Measurements from ENCODE around the gene GADD45B. TPM values are rescaled to one million over a fixed set of nuclear protein-coding genes. Genes with fewer than 3 reads are reported as not detected.
"Not testable (repeated sequence)": the region's sequence is repeated elsewhere in the genome, so short reads cannot be mapped to it uniquely, and the experiment has no call there.

GADD45B gene
- total and polyA plus RNA-seq, 7 donors = 10.9 to 94.1 (median 19.3) TPM

DNA sequence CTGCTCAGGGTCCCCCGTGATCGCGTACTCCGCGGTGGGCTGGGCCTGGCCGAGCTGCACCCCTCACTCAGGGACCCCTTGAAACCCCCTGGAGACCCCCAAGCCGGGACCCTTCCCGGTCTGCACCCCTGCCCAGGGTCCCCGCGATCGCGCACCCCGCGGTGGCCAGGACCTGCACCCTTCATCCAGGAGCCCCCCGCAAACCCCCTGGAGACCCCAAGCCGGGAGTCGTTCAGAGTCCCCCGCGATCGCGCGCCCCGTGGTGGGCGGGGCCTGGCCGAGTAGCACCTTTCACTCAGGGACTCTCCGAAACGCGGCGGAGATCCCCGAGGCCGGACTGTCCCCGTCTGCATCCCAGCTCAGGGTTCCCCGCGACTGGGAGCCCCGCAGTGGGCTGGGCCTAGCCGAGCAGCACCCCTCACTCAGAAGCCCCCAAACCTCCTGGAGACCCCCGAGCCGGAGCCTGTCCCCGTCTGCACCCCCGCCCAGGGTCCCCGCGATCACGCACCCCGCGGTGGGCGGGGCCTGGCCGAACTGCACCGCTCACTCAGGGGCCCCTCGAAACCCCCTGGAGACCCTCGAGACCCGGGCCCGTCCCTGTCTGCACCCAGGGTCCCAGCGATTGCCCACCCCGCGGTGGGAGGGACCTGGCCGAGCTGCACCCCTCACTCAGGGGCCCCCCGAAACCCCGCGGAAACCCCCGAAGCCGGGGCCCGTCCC, 19.9 kb upstream of the GADD45B start:
- Histone ChIP-seq H3K4me3 (peak overlapping the region; percentile 95), H3K36me3 (ENCODE audit: insufficient read depth in 1 of 2, low read depth in 1 of 2) (no peaks in the 10 kb centered on the region), H3K27me3 (ENCODE audit: insufficient read depth in 3 of 3, low read length in 2 of 3) (no peaks in the 10 kb centered on the region), H3K27ac (peak overlapping the region; percentile 9), H3K4me1 (peaks cover 8% of the 10 kb centered on the region), H3K9me3 (no peaks in the 10 kb centered on the region)
- intact Hi-C loops (cut with DNase I) = no loop called here
- ATAC-seq = peak; percentile 8 to 35 (median 28)
- DNase-seq = peak in 1 of 2 donors; percentile 40
- TF ChIP-seq, protein P1, sequence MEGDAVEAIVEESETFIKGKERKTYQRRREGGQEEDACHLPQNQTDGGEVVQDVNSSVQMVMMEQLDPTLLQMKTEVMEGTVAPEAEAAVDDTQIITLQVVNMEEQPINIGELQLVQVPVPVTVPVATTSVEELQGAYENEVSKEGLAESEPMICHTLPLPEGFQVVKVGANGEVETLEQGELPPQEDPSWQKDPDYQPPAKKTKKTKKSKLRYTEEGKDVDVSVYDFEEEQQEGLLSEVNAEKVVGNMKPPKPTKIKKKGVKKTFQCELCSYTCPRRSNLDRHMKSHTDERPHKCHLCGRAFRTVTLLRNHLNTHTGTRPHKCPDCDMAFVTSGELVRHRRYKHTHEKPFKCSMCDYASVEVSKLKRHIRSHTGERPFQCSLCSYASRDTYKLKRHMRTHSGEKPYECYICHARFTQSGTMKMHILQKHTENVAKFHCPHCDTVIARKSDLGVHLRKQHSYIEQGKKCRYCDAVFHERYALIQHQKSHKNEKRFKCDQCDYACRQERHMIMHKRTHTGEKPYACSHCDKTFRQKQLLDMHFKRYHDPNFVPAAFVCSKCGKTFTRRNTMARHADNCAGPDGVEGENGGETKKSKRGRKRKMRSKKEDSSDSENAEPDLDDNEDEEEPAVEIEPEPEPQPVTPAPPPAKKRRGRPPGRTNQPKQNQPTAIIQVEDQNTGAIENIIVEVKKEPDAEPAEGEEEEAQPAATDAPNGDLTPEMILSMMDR (IDR thresholded peaks at IDR 0.05) = no peak
- WGBS, 3 donors = 1 to 2% (median 1%) methylated on average over 49 to 62 of the region's 62 CpGs

DNA sequence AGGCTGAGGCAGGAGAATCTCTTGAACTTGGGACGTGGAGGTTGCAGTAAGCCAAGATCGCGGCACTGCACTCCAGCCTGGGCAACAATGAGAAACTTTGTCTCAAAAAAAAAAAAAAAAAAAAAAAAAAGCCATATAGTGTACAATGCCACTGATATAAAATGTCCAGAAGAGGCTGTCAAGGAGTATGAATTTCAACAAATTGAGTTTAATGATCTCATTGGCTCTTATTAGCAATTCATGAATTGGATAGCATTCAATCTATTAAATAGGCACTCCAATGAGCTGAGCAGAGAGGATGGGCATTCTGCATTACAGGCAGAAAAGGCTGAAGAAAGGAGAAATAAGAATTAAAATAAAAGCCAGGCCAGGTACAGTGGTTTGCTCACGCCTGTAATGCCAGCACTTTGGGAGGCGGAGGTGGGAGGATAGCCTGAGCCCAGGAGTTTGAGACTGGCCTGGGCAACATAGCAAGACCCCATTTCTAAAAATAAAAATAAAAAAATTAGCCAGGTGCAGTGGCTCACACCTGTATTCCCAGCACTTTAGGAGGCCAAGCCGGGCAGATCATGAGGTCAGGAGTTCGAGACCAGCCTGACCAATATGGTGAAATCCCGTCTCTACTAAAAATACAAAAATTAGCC, 18.4 kb upstream of the GADD45B start:
- TF ChIP-seq, protein P1 (IDR thresholded peaks at IDR 0.05) = no peak
- Histone ChIP-seq H3K4me3 (peak overlapping the region; percentile 55), H3K27ac (peak overlapping the region; percentile 81), H3K36me3 (ENCODE audit: insufficient read depth in 1 of 2, low read depth in 1 of 2) (no peaks in the 10 kb centered on the region), H3K4me1 (peaks cover 11% of the 10 kb centered on the region), H3K9me3 (no peaks in the 10 kb centered on the region), H3K27me3 (ENCODE audit: insufficient read depth in 3 of 3, low read length in 2 of 3) (no peaks in the 10 kb centered on the region)
- 93 to 99% (median 94%) methylated on average over 8 of the region's 8 CpGs for WGBS, 3 donors
- intact Hi-C loops (cut with DNase I) = no loop called here
- DNase-seq (no peak), ATAC-seq (no peak)

DNA sequence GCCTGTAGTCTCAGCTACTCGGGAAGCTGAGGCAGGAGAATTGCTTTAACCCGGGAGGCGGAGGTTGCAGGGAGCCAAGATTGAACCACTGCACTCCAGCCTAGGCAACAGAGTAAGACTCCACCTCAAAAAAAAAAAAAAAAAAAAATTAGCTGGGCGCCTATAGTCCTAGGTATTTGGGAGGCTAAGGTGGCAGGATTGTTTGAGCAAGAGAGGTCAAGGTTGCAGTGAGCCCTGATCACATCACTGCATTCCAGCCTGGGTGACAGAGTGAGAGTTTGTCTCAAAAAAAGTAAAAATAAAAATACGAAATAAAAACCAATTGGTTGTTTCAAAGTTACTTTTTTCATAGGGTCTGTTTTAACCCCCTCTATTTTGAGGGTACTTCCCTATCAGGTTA, 17.9 kb upstream of the GADD45B start:
- Histone ChIP-seq H3K27me3 (ENCODE audit: insufficient read depth in 3 of 3, low read length in 2 of 3) (no peaks in the 10 kb centered on the region), H3K4me1 (peaks cover 16% of the 10 kb centered on the region), H3K27ac (no peak overlapping the region), H3K9me3 (no peaks in the 10 kb centered on the region), H3K36me3 (ENCODE audit: insufficient read depth in 1 of 2, low read depth in 1 of 2) (no peaks in the 10 kb centered on the region), H3K4me3 (no peak overlapping the region)
- WGBS, 3 donors = 92 to 96% (median 95%) methylated on average over 5 of the region's 5 CpGs
- TF ChIP-seq, protein P1 (IDR thresholded peaks at IDR 0.05) = no peak
- intact Hi-C loops (cut with DNase I) = no loop called here
- DNase-seq (no peak), ATAC-seq (no peak)

DNA sequence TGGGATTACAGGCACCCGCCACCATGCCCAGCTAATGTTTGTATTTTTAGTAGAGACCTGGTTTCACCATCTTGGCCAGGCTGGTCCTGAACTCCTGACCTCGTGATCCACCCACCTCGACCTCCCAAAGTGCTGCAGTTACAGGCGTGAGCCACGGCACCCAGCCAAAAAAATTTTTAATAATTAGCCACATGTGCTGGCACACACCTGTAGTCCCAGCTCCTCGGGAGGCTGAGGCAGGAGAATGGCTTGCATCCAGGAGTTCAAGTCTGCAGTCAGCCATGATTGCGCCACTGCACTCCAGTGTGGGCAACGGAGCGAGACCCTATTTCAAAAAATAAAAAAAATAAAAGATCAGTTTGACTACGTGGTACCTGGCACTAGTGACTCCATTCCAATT, 17.2 kb upstream of the GADD45B start:
- intact Hi-C loops (cut with DNase I); DNase-seq; H3K27ac ChIP-seq; H3K9me3 ChIP-seq; H3K36me3 ChIP-seq (ENCODE audit: insufficient read depth in 1 of 2, low read depth in 1 of 2); H3K4me3 ChIP-seq; ATAC-seq; H3K27me3 ChIP-seq (ENCODE audit: insufficient read depth in 3 of 3, low read length in 2 of 3): not testable (repeated sequence)
- peaks cover 16% of the 10 kb centered on the region for H3K4me1 ChIP-seq
- WGBS, 3 donors = 87 to 92% (median 91%) methylated on average over 10 of the region's 10 CpGs

DNA sequence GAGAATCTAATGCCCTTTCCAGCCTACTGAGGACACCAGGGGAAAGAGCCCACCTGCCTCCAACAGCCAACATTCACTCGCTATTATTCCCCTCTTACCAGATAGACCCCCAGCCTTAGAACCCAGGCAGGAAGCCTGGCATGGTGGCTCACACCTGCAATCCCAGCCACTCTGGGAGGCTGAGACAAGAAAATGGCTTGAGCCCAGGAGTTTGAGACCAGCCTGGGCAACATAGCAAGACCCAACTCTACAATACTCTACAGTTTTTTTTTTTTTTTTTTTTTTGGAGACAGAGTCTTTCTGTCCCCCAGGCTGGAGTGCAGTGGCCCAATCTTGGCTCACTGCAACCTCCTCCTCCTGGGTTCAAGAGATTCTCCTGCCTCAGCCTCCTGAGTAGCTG, 15.7 kb upstream of the GADD45B start:
- Histone ChIP-seq H3K27me3 (ENCODE audit: insufficient read depth in 3 of 3, low read length in 2 of 3) (no peaks in the 10 kb centered on the region), H3K4me1 (peaks cover 15% of the 10 kb centered on the region), H3K27ac (no peak overlapping the region), H3K36me3 (ENCODE audit: insufficient read depth in 1 of 2, low read depth in 1 of 2) (no peaks in the 10 kb centered on the region), H3K9me3 (no peaks in the 10 kb centered on the region), H3K4me3 (no peak overlapping the region)
- TF ChIP-seq, protein P1 (IDR thresholded peaks at IDR 0.05) = no peak
- DNase-seq (no peak), ATAC-seq (no peak)
- intact Hi-C loops (cut with DNase I) = no loop called here
- 94 to 100% (median 100%) methylated on average over 1 of the region's 1 CpG for WGBS, 3 donors

All from psoas muscle (tissue), 8 donors.